Psoas muscle (tissue), 8 donors: ENCODE data around the gene TBC1D9B. TPM values are rescaled to one million over a fixed set of nuclear protein-coding genes. Genes with fewer than 3 reads are reported as not detected.

Experiments used
- ATAC-seq, 4 donors: fragments of 200-7000 bp; cut with Tn5 transposase; one replicate each; pipeline ENCODE4 v1.9.1; 2020; ENCODE audit warnings: moderate library complexity in 3 of 4, mild to moderate bottlenecking in 2 of 4
- DNase-seq, 2 donors: peaks; one replicate each; pipeline ENCODE4 v3.0.0-alpha.2; 2020
- H3K27ac ChIP-seq: fragments of 200-600 bp; one replicate; pipeline ENCODE4 v1.8.0; 2022
- H3K27me3 ChIP-seq, 3 donors: fragments of 200-600 bp in 1 of 3; one replicate each; pipeline versions ENCODE4 v1.6.1 to v1.8.0; 2013 to 2022; ENCODE audit warnings: low read length in 2 of 3, mild to moderate bottlenecking in 2 of 3, moderate library complexity in 1 of 3; ENCODE audit not compliant: insufficient read depth in 3 of 3
- H3K36me3 ChIP-seq, 2 donors: fragments of 200-600 bp in 1 of 2; one replicate each; pipeline versions ENCODE4 v1.6.1 to v1.8.0; 2013 to 2022; ENCODE audit warnings: low read depth in 1 of 2, mild to moderate bottlenecking in 1 of 2, moderate library complexity in 1 of 2; ENCODE audit not compliant: insufficient read depth in 1 of 2
- H3K4me1 ChIP-seq: fragments of 200-600 bp; one replicate; pipeline ENCODE4 v1.8.0; 2022
- H3K4me3 ChIP-seq: fragments of 200-600 bp; one replicate; pipeline ENCODE4 v1.8.0; 2022; ENCODE audit warnings: mild to moderate bottlenecking
- H3K9me3 ChIP-seq: fragments of 200-600 bp; one replicate; pipeline ENCODE4 v1.8.0; 2022
- WGBS, 3 donors: extraction: QIAGEN DNeasy Blood & Tissue Kit; methylation state at CpG; one replicate each; pipeline versions ENCODE4 v1.1.6 to v1.1.7; 2013; 5-methylcytosine and 5-hydroxymethylcytosine counted together
- intact Hi-C, 2 donors: fragments of 100-400 bp; cut with DNase I; formaldehyde crosslinking; loops; one replicate each; pipeline versions ENCODE4 v1.11.0 to v1.14.2; 2022
- polyA plus RNA-seq, 3 donors: library from polyadenylated mRNA; stranded (reverse); fragments of 200-250 nt; gene quantifications; one replicate each; pipeline ENCODE4 v1.2.3, GENCODE V29; 2013
- total RNA-seq, 4 donors: library from RNA; stranded (reverse); fragmentation: NEBNext Ultra II Directional in 2 of 4; extraction: Animal tissue kit (Norgen Biotek cat#: 25700) in 2 of 4; gene quantifications; one replicate each; pipeline versions ENCODE4 v1.2.1 to v1.2.4, GENCODE V29; 2021 to 2023
- TF ChIP-seq, protein P1 (sequence below): fragments of 200-600 bp; IDR thresholded peaks from one replicate; pipeline ENCODE4 v1.8.0; 2022; ENCODE audit warnings: antibody characterized with exemption
- donor health status: healthy with polysubstance abuse.
- donor health status: DM: no; HTN: no; CAD: no; lungs with moderate emphysema.
- donor health status: Bipolar disorder and iron deficiency.
- donor health status: healthy.
- donor health status: DM: yes; HTN: yes; CAD: no.
- donor health status: DM: no; HTN: no; CAD: no.
- donor health status: DM: no; HTN: no; CAD: no.
- donor health status: DM: yes; HTN: yes; CAD: no.

The TBC1D9B gene
- total and polyA plus RNA-seq, 7 donors, result 30.1 to 50.2 (median 40.2) TPM

DNA sequence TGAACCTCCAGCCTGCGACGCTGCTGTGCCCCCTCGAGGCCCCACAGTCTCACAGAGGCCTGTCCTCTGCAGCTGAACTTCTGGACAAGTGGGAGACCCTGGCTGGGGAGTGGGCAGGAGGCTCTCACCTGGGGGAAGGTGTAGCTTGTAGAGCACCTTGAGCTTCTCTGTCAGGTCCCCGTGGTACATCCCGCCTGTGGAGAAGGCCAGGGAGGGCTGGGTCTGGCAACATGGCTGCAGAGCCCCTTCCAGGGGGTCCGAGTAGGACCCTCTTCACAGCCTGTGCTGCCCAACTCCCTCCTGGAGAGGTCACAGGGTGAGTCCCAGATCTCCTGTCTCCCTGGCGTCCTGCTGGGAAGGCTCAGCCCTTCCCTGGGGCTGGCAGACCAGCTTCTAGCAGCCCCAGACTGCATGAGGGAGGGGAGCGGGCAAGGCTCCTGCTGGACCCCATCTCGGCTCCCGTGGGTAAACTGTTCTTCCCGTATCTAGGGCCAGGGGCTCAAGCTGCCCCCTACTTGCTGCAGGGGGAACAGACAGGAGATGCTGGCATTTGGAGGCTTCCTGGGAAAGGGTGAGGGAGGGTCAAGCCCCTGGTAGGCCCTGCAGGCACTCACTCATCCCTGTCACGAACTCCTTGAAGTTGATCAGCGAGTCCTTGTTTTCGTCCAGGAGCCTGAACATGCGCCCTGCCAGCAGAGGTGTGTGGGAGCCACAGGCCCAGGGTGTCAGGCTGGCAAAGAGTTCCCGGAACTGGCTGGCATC is 37.9 kb downstream of the TBC1D9B start:
- intact Hi-C loops, result loop anchor here in 1 of 2 donors (5.0 kb wide), 2 partner anchors 37 to 222 kb away; partner anchors contain the start of gene TBC1D9B
- Histone ChIP-seq H3K4me1 (peaks cover 6% of the 10 kb centered on the region), H3K27ac (no peak overlapping the region), H3K36me3 (peaks cover 2 to 94% of the 10 kb centered on the region in 2 donors), H3K4me3 (no peak overlapping the region), H3K9me3 (no peaks in the 10 kb centered on the region), H3K27me3 (no peaks in the 10 kb centered on the region)
- 90% methylated on average over 16 of the region's 16 CpGs for WGBS, 3 donors
- DNase-seq (no peak), ATAC-seq (no peak)
- TF ChIP-seq, protein P1, sequence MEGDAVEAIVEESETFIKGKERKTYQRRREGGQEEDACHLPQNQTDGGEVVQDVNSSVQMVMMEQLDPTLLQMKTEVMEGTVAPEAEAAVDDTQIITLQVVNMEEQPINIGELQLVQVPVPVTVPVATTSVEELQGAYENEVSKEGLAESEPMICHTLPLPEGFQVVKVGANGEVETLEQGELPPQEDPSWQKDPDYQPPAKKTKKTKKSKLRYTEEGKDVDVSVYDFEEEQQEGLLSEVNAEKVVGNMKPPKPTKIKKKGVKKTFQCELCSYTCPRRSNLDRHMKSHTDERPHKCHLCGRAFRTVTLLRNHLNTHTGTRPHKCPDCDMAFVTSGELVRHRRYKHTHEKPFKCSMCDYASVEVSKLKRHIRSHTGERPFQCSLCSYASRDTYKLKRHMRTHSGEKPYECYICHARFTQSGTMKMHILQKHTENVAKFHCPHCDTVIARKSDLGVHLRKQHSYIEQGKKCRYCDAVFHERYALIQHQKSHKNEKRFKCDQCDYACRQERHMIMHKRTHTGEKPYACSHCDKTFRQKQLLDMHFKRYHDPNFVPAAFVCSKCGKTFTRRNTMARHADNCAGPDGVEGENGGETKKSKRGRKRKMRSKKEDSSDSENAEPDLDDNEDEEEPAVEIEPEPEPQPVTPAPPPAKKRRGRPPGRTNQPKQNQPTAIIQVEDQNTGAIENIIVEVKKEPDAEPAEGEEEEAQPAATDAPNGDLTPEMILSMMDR, result no peak

DNA sequence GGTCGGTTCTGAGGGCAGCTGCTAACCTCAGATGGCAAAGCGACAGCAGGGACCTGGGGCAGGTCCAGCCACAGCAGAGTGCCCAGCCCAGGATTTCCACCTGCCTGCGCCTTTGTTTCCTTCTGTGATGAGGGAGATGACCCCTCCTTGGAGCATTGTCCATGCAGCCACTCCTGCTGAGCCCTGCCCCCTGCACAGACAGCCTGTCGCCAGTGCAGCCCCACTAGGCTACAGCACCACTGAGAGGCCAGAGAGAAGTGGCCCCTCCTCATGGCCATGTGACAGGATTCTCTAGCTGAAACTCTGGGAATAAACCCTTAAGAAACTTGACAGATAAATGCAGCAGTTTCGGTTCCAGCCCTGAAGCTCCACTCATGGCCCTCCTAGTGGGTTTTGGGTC is 38.6 kb downstream of the TBC1D9B start:
- intact Hi-C loops, result no loop called here
- Histone ChIP-seq H3K4me1 (peaks cover 6% of the 10 kb centered on the region), H3K9me3 (no peaks in the 10 kb centered on the region), H3K27me3 (no peaks in the 10 kb centered on the region), H3K27ac (no peak overlapping the region), H3K4me3 (no peak overlapping the region), H3K36me3 (peaks cover 3 to 94% of the 10 kb centered on the region in 2 donors)
- ATAC-seq (no peak), DNase-seq (no peak)
- 85 to 94% (median 86%) methylated on average over 5 of the region's 5 CpGs for WGBS, 3 donors
- TF ChIP-seq, protein P1, result no peak

DNA sequence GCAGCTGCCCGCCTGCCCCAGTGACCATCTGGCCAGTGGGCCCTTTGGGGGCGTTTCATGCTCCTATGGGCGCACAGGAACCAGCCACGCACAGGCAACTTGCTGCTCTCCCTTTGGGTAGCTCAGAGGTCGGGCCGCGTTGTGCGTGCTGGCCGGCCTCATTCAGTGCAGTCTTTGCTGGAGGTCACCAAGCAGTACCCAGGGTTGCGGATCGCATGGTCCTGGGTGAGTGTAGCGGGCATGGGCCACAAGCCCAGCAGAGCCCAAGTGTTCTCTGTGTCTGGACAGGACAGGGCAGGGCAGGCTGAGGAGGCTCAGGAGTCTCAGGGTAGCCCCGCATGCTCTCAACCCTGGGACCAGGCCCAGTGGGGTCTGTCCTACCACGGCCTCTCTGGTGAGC is 39.2 kb downstream of the TBC1D9B start:
- DNase-seq (no peak), ATAC-seq (no peak)
- Histone ChIP-seq H3K4me3 (no peak overlapping the region), H3K4me1 (peaks cover 6% of the 10 kb centered on the region), H3K9me3 (no peaks in the 10 kb centered on the region), H3K27me3 (no peaks in the 10 kb centered on the region), H3K27ac (no peak overlapping the region), H3K36me3 (peaks cover 3 to 94% of the 10 kb centered on the region in 2 donors)
- TF ChIP-seq, protein P1, result no peak
- WGBS, 3 donors, result 93 to 98% (median 97%) methylated on average over 13 to 14 of the region's 14 CpGs
- intact Hi-C loops, result no loop called here

DNA sequence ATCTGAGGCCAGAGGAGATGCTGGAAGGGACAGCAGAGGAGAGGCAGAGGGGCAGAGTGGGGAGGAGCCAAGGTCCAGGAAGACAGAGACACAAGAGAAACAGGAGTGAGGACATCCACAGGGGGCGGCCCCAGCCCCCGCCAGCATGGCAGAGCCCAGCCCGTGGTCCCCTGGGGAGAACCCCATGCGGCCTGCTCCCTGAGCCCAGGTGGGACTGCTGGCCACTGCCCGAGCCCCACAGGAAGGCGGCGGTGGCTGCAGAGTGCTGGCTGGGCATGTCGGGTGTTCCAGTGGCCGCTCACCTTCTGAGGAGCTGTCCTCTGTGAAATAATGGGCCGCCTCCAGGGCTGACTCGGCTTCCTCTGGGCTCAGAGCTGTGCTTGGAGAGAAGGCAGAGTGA is 40.2 kb downstream of the TBC1D9B start:
- H3K4me3 ChIP-seq, result no peak overlapping the region
- H3K27me3 ChIP-seq, result no peaks in the 10 kb centered on the region
- H3K4me1 ChIP-seq, result peaks cover 6% of the 10 kb centered on the region
- ATAC-seq, result no peak
- H3K27ac ChIP-seq, result no peak overlapping the region
- H3K9me3 ChIP-seq, result no peaks in the 10 kb centered on the region
- peaks cover 11 to 93% of the 10 kb centered on the region in 2 donors for H3K36me3 ChIP-seq
- TF ChIP-seq, protein P1, result no peak
- 85 to 90% (median 89%) methylated on average over 11 of the region's 11 CpGs for WGBS, 3 donors
- intact Hi-C loops, result no loop called here
- DNase-seq, result no peak
